HepG2 (cell line): ENCODE results near the gene MRPL14. TPM values are rescaled to one million over a fixed set of nuclear protein-coding genes. Genes with fewer than 3 reads are reported as not detected.

Source experiments
- FOSL2 ChIP-seq: sonication (generic); formaldehyde crosslinking; IDR thresholded peaks from 2 replicates; pipeline ENCODE4 v1.4.0; 2020; ENCODE audit warnings: missing genetic modification reagents
- FOXC1 ChIP-seq: sonication (generic); formaldehyde crosslinking; IDR thresholded peaks from 2 replicates; pipeline ENCODE4 v1.8.0; 2022; ENCODE audit warnings: mild to moderate bottlenecking, missing genetic modification reagents, borderline replicate concordance
- GATA4 ChIP-seq: sonication (generic); IDR thresholded peaks from 2 replicates; pipeline ENCODE4 v1.6.1; 2016; ENCODE audit warnings: antibody characterized with exemption, low read depth, borderline replicate concordance
- HMG20B ChIP-seq: conservative IDR thresholded peaks from 2 replicates; pipeline ENCODE4 v1.6.1; 2016; ENCODE audit warnings: missing genetic modification reagents, missing compliant biosample characterization
- HOXA3 ChIP-seq: sonication (generic); formaldehyde crosslinking; IDR thresholded peaks from 2 replicates; pipeline ENCODE4 v1.5.0; 2020; ENCODE audit warnings: missing genetic modification reagents
- ISL2 ChIP-seq: sonication (generic); formaldehyde crosslinking; IDR thresholded peaks from 2 replicates; pipeline ENCODE4 v1.5.0; 2020; ENCODE audit warnings: missing genetic modification reagents
- JUNB ChIP-seq: sonication (generic); formaldehyde crosslinking; IDR thresholded peaks from 2 replicates; pipeline ENCODE4 v1.8.0; 2022; ENCODE audit warnings: missing genetic modification reagents, mild to moderate bottlenecking, borderline replicate concordance
- KDM6A ChIP-seq: IDR thresholded peaks from 2 replicates; pipeline ENCODE4 v1.6.1; 2016; ENCODE audit warnings: low read depth
- MEF2D ChIP-seq: sonication (generic); formaldehyde crosslinking; IDR thresholded peaks from 2 replicates; pipeline ENCODE4 v1.5.1; 2020; ENCODE audit warnings: mild to moderate bottlenecking, missing genetic modification reagents
- NR2F2 ChIP-seq: IDR thresholded peaks from 2 replicates; pipeline ENCODE4 v1.6.1; 2012; ENCODE audit warnings: low read depth, inconsistent platforms, borderline replicate concordance
- ONECUT2 ChIP-seq: sonication (generic); formaldehyde crosslinking; IDR thresholded peaks from 2 replicates; pipeline ENCODE4 v1.4.0; 2020; ENCODE audit warnings: missing genetic modification reagents
- PCBP1 ChIP-seq: fragments of 200-400 bp; formaldehyde crosslinking; IDR thresholded peaks from 2 replicates; pipeline ENCODE4 v1.6.1; 2017; ENCODE audit warnings: mild to moderate bottlenecking, low read depth, low read length, borderline replicate concordance
- ZNF354B ChIP-seq: sonication (generic); formaldehyde crosslinking; IDR thresholded peaks from 2 replicates; pipeline ENCODE4 v1.8.0; 2022; ENCODE audit warnings: mild to moderate bottlenecking, missing genetic modification reagents
- ZNF652 ChIP-seq: IDR thresholded peaks from 2 replicates; pipeline ENCODE4 v1.6.1; 2016; ENCODE audit warnings: low read depth, borderline replicate concordance
- ZNF781 ChIP-seq: sonication (generic); formaldehyde crosslinking; IDR thresholded peaks from 2 replicates; pipeline ENCODE4 v1.5.1; 2020; ENCODE audit warnings: borderline replicate concordance, mild to moderate bottlenecking, missing genetic modification reagents; ENCODE audit errors: not compliant biosample characterization
- ZSCAN20 ChIP-seq: sonication (generic); formaldehyde crosslinking; IDR thresholded peaks from 2 replicates; pipeline ENCODE4 v1.4.0; 2020; ENCODE audit warnings: missing genetic modification reagents, mild to moderate bottlenecking, borderline replicate concordance
- ZSCAN31 ChIP-seq: sonication (generic); formaldehyde crosslinking; IDR thresholded peaks from 2 replicates; pipeline ENCODE4 v1.5.0; 2020; ENCODE audit warnings: low read depth, mild to moderate bottlenecking, missing genetic modification reagents
- polyA plus RNA-seq, 8 experiments: library from polyadenylated mRNA; depleted of rRNA in 3 of 8; stranded (reverse) in 7 of 8; unstranded in 1 of 8; fragments of >200 nt; fragmentation: Illumina TruSeq in 4 of 8; extraction: Trizol in 4 of 8; gene quantifications; 2 replicates each; pipeline versions ENCODE4 v1.2.1 to v1.2.3, GENCODE V29; 2011 to 2016; ENCODE audit warnings: low read depth in 4 of 8, missing spikeins in 1 of 8, mixed read lengths in 1 of 8; ENCODE audit not compliant: insufficient read depth in 1 of 8
- total RNA-seq, 5 experiments: library from RNA; depleted of rRNA; stranded (reverse); fragments of >200 nt; fragmentation: Illumina TruSeq; extraction: Trizol; gene quantifications; 2 replicates each; pipeline ENCODE4 v1.2.3, GENCODE V29; 2016; ENCODE audit warnings: low read depth in 1 of 5
- TF ChIP-seq, protein P1 (sequence below): IDR thresholded peaks from 2 replicates; pipeline ENCODE4 v1.6.1; 2016
- TF ChIP-seq, protein P2 (sequence below): sonication (generic); formaldehyde crosslinking; IDR thresholded peaks from 2 replicates; pipeline ENCODE4 v1.5.1; 2020; ENCODE audit warnings: mild to moderate bottlenecking, missing genetic modification reagents
- TF ChIP-seq, protein P3 (sequence below): sonication (generic); formaldehyde crosslinking; IDR thresholded peaks from 2 replicates; pipeline ENCODE4 v1.9.0; 2022; ENCODE audit warnings: missing genetic modification reagents, mild to moderate bottlenecking, borderline replicate concordance
- TF ChIP-seq, protein P4 (sequence below): sonication (generic); formaldehyde crosslinking; IDR thresholded peaks from 2 replicates; pipeline ENCODE4 v1.5.0; 2020; ENCODE audit warnings: mild to moderate bottlenecking, missing genetic modification reagents

MRPL14 gene
- total and polyA plus RNA-seq, 2 of the 13 experiments (the other 11 are each of a cell fraction or from before 2014, with no cell fraction given), result 157 to 178 TPM

DNA sequence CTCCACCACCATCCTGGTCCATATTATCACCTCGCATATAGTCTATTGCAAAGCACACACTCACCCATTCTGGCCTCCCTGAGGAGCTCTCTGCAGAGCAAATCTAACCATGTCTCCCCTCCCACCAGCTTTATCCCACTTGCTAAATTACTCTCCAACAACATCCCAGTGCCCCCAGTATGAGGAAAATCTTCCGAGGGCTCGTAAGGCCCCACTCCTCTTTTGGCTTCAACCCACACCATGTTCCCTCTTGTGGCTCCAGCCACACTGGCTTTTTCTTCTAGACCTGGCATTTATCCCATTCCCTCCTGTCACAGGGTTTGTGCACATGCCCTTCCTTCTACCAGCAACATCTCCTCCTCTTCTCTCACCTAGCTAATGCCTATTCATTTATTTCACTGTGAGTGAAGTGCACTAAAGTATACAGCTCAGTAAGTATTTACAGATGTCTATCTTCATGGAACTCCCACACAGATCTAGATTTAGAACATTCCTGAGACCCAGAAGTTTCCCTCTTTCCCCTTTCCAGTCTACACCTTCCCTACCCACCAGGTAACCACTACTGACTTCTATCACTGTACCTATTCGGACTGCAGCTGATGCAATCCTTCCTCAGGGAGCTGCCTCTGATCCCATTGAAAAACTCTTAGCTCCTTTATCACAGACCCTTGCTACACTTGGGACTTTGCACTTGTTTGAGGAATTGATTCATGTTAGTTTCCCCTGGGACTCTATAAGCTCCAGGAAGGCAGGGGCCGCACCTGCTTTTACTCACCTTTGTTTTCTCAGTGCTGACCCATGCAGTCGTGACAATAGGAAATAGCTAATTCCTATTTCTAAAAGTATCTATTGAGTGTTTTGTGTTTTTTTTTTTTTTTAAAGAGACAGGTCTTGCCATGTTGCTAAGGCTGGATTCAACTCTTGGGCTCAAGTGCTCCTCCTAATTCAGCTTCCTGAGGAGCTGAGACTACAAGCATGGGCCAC, 15.5 kb downstream of the MRPL14 start (continued):
- TF ChIP-seq ZSCAN20 (peak; percentile 80; the same call in 1 of the 2 replicates), ZSCAN31 (CRISPR knock-in tag) (peak; percentile 76; the same call in 1 of the 2 replicates), ZNF652 (CRISPR knock-in tag) (peak; percentile 56; the same call in 1 of the 2 replicates), PCBP1 (no peak), JUNB (CRISPR knock-in tag) (no peak), FOSL2 (peak; percentile 79), ZNF354B (CRISPR knock-in tag) (no peak), MEF2D (peak; percentile 54; the same call in 1 of the 2 replicates), HMG20B (CRISPR knock-in tag) (peak; percentile 67), HOXA3 (peak; percentile 69; the same call in 1 of the 2 replicates), ONECUT2 (peak; percentile 84), ISL2 (peak; percentile 84), GATA4 (0 out of 2 replicates have a peak, but pooled peaks have one; percentile 25), FOXC1 (CRISPR knock-in tag) (0 out of 2 replicates have a peak, but pooled peaks have one; percentile 66), NR2F2 (peak; percentile 78), ZNF781 (CRISPR knock-in tag) (peak; percentile 44), KDM6A (CRISPR knock-in tag) (peak; percentile 85)
- TF ChIP-seq, protein P1, sequence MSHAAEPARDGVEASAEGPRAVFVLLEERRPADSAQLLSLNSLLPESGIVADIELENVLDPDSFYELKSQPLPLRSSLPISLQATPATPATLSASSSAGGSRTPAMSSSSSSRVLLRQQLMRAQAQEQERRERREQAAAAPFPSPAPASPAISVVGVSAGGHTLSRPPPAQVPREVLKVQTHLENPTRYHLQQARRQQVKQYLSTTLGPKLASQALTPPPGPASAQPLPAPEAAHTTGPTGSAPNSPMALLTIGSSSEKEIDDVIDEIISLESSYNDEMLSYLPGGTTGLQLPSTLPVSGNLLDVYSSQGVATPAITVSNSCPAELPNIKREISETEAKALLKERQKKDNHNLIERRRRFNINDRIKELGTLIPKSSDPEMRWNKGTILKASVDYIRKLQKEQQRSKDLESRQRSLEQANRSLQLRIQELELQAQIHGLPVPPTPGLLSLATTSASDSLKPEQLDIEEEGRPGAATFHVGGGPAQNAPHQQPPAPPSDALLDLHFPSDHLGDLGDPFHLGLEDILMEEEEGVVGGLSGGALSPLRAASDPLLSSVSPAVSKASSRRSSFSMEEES (CRISPR knock-in tag), result 0 out of 2 replicates have a peak, but pooled peaks have one; percentile 23
- TF ChIP-seq, protein P2, sequence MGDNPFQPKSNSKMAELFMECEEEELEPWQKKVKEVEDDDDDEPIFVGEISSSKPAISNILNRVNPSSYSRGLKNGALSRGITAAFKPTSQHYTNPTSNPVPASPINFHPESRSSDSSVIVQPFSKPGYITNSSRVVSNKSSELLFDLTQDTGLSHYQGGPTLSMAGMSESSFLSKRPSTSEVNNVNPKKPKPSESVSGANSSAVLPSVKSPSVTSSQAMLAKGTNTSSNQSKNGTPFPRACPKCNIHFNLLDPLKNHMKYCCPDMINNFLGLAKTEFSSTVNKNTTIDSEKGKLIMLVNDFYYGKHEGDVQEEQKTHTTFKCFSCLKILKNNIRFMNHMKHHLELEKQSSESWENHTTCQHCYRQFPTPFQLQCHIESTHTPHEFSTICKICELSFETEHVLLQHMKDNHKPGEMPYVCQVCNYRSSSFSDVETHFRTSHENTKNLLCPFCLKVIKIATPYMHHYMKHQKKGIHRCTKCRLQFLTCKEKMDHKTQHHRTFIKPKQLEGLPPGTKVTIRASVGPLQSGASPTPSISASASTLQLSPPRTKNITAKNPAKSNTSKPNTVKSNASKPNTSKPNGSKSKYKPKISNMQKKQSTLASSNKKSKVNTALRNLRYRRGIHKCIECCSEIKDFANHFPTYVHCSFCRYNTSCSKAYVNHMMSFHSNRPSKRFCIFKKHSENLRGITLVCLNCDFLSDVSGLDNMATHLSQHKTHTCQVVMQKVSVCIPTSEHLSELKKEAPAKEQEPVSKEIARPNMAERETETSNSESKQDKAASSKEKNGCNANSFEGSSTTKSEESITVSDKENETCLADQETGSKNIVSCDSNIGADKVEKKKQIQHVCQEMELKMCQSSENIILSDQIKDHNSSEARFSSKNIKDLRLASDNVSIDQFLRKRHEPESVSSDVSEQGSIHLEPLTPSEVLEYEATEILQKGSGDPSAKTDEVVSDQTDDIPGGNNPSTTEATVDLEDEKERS (CRISPR knock-in tag), result 0 out of 2 replicates have a peak, but pooled peaks have one; percentile 26
- TF ChIP-seq, protein P3, sequence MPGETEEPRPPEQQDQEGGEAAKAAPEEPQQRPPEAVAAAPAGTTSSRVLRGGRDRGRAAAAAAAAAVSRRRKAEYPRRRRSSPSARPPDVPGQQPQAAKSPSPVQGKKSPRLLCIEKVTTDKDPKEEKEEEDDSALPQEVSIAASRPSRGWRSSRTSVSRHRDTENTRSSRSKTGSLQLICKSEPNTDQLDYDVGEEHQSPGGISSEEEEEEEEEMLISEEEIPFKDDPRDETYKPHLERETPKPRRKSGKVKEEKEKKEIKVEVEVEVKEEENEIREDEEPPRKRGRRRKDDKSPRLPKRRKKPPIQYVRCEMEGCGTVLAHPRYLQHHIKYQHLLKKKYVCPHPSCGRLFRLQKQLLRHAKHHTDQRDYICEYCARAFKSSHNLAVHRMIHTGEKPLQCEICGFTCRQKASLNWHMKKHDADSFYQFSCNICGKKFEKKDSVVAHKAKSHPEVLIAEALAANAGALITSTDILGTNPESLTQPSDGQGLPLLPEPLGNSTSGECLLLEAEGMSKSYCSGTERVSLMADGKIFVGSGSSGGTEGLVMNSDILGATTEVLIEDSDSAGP, result peak; percentile 53; the same call in 1 of the 2 replicates
- TF ChIP-seq, protein P4, sequence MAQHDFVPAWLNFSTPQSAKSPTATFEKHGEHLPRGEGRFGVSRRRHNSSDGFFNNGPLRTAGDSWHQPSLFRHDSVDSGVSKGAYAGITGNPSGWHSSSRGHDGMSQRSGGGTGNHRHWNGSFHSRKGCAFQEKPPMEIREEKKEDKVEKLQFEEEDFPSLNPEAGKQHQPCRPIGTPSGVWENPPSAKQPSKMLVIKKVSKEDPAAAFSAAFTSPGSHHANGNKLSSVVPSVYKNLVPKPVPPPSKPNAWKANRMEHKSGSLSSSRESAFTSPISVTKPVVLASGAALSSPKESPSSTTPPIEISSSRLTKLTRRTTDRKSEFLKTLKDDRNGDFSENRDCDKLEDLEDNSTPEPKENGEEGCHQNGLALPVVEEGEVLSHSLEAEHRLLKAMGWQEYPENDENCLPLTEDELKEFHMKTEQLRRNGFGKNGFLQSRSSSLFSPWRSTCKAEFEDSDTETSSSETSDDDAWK, result no peak
